Stomach smooth muscle (tissue), 2 donors: Measurements from ENCODE around the gene HPX.

Experiments used
- H3K27ac ChIP-seq: one replicate; pipeline ENCODE4 v1.7.0; 2013; ENCODE audit warnings: mild to moderate bottlenecking, low read length, inconsistent platforms
- H3K27me3 ChIP-seq, 2 donors: one replicate each; pipeline ENCODE4 v1.7.0; 2013; ENCODE audit warnings: low read length in 2 of 2; ENCODE audit not compliant: insufficient read depth in 2 of 2, control insufficient read depth in 1 of 2
- H3K36me3 ChIP-seq, 2 donors: one replicate each; pipeline ENCODE4 v1.7.0; 2013; ENCODE audit warnings: low read length in 2 of 2; ENCODE audit not compliant: control insufficient read depth in 2 of 2, insufficient read depth in 2 of 2
- H3K4me1 ChIP-seq: one replicate; pipeline ENCODE4 v1.7.0; 2013; ENCODE audit warnings: low read length; ENCODE audit not compliant: control insufficient read depth, insufficient read depth
- H3K4me3 ChIP-seq, 2 donors: one replicate each; pipeline ENCODE4 v1.7.0; 2013; ENCODE audit warnings: low read length in 2 of 2
- H3K9ac ChIP-seq, 2 donors: one replicate each; pipeline ENCODE4 v1.7.0; 2013; ENCODE audit warnings: low read length in 2 of 2, mild to moderate bottlenecking in 1 of 2
- H3K9me3 ChIP-seq, 2 donors: one replicate each; pipeline ENCODE4 v1.7.0; 2013; ENCODE audit warnings: low read length in 2 of 2; ENCODE audit not compliant: control insufficient read depth in 2 of 2
- donor health status: healthy.
- donor health status: Pancreatic carcinoma.

Gene HPX

GRCh38 chr11:6458352-6459098 is 17.7 kb upstream of the HPX start:
- Histone ChIP-seq H3K9ac (no peak overlapping the region), H3K27me3 (no peaks in the 10 kb centered on the region), H3K4me1 (no peaks in the 10 kb centered on the region), H3K36me3 (peaks cover 34 to 74% of the 10 kb centered on the region in 2 donors), H3K9me3 (no peaks in the 10 kb centered on the region), H3K27ac (no peak overlapping the region), H3K4me3 (no peak overlapping the region)

- Histone ChIP-seq H3K9ac (no peak overlapping the region), H3K9me3 (no peaks in the 10 kb centered on the region), H3K27me3 (no peaks in the 10 kb centered on the region), H3K4me3 (no peak overlapping the region), H3K27ac (no peak overlapping the region), H3K36me3 (peaks cover 37 to 75% of the 10 kb centered on the region in 2 donors), H3K4me1 (no peaks in the 10 kb centered on the region)
Observed at GRCh38 chr11:6457581-6458320, 17.0 kb upstream of the HPX start.

GRCh38 chr11:6456361-6457073 is 15.7 kb upstream of the HPX start:
- Histone ChIP-seq H3K9ac (no peak overlapping the region), H3K4me3 (no peak overlapping the region), H3K9me3 (no peaks in the 10 kb centered on the region), H3K36me3 (peaks cover 45 to 80% of the 10 kb centered on the region in 2 donors), H3K27me3 (no peaks in the 10 kb centered on the region), H3K4me1 (no peaks in the 10 kb centered on the region), H3K27ac (no peak overlapping the region)

GRCh38 chr11:6455070-6455469 is 14.3 kb upstream of the HPX start:
- no peaks in the 10 kb centered on the region for H3K9me3 ChIP-seq
- peaks cover 55 to 87% of the 10 kb centered on the region in 2 donors for H3K36me3 ChIP-seq
- H3K27me3 ChIP-seq = no peaks in the 10 kb centered on the region
- H3K27ac ChIP-seq = no peak overlapping the region
- no peak overlapping the region for H3K4me3 ChIP-seq
- no peaks in the 10 kb centered on the region for H3K4me1 ChIP-seq
- H3K9ac ChIP-seq = no peak overlapping the region

GRCh38 chr11:6453152-6453551 is 12.4 kb upstream of the HPX start:
- H3K4me3 ChIP-seq = no peak overlapping the region
- no peak overlapping the region for H3K27ac ChIP-seq
- peaks cover 68 to 82% of the 10 kb centered on the region in 2 donors for H3K36me3 ChIP-seq
- no peaks in the 10 kb centered on the region for H3K27me3 ChIP-seq
- H3K4me1 ChIP-seq = no peaks in the 10 kb centered on the region
- no peaks in the 10 kb centered on the region for H3K9me3 ChIP-seq
- H3K9ac ChIP-seq = no peak overlapping the region

GRCh38 chr11:6452219-6452618 is 11.4 kb upstream of the HPX start:
- Histone ChIP-seq H3K4me1 (no peaks in the 10 kb centered on the region), H3K27ac (no peak overlapping the region), H3K4me3 (no peak overlapping the region), H3K36me3 (peaks cover 67 to 75% of the 10 kb centered on the region in 2 donors), H3K9ac (no peak overlapping the region), H3K9me3 (no peaks in the 10 kb centered on the region), H3K27me3 (no peaks in the 10 kb centered on the region)

- H3K27ac ChIP-seq = no peak overlapping the region
- no peak overlapping the region for H3K9ac ChIP-seq
- no peak overlapping the region for H3K4me3 ChIP-seq
- H3K4me1 ChIP-seq = no peaks in the 10 kb centered on the region
- no peaks in the 10 kb centered on the region for H3K27me3 ChIP-seq
- no peaks in the 10 kb centered on the region for H3K9me3 ChIP-seq
- peaks cover 39 to 41% of the 10 kb centered on the region in 2 donors for H3K36me3 ChIP-seq
Observed at GRCh38 chr11:6448574-6448973, 7.8 kb upstream of the HPX start.

GRCh38 chr11:6443269-6444003 is 2.6 kb upstream of the HPX start:
- H3K36me3 ChIP-seq = peaks cover 2 to 5% of the 10 kb centered on the region in 2 donors

GRCh38 chr11:6442441-6442840 is 1.7 kb upstream of the HPX start:
- Histone ChIP-seq H3K27me3 (no peaks in the 10 kb centered on the region), H3K4me1 (peaks cover 3% of the 10 kb centered on the region), H3K36me3 (no peaks in the 10 kb centered on the region), H3K9ac (no peak overlapping the region), H3K4me3 (no peak overlapping the region), H3K9me3 (no peaks in the 10 kb centered on the region), H3K27ac (no peak overlapping the region)

More at GRCh38 chr11:6443269-6444003, 2.6 kb upstream of the HPX start:
- peaks cover 3% of the 10 kb centered on the region for H3K4me1 ChIP-seq
- no peaks in the 10 kb centered on the region for H3K27me3 ChIP-seq
- H3K9ac ChIP-seq = no peak overlapping the region
- H3K27ac ChIP-seq = no peak overlapping the region
- H3K9me3 ChIP-seq = no peaks in the 10 kb centered on the region
- H3K4me3 ChIP-seq = no peak overlapping the region

- H3K4me1 ChIP-seq = peaks cover 3% of the 10 kb centered on the region
- no peak overlapping the region for H3K4me3 ChIP-seq
- no peaks in the 10 kb centered on the region for H3K27me3 ChIP-seq
- H3K36me3 ChIP-seq = peaks cover 0 to 2% of the 10 kb centered on the region in 2 donors
- no peak overlapping the region for H3K27ac ChIP-seq
- H3K9me3 ChIP-seq = no peaks in the 10 kb centered on the region
- H3K9ac ChIP-seq = peak overlapping the region in 1 of 2 donors; percentile 21
Observed at GRCh38 chr11:6438979-6439571, 1.7 kb downstream of the HPX start.
